ENCODE data around the gene CBFA2T3.

Gene CBFA2T3

DNA sequence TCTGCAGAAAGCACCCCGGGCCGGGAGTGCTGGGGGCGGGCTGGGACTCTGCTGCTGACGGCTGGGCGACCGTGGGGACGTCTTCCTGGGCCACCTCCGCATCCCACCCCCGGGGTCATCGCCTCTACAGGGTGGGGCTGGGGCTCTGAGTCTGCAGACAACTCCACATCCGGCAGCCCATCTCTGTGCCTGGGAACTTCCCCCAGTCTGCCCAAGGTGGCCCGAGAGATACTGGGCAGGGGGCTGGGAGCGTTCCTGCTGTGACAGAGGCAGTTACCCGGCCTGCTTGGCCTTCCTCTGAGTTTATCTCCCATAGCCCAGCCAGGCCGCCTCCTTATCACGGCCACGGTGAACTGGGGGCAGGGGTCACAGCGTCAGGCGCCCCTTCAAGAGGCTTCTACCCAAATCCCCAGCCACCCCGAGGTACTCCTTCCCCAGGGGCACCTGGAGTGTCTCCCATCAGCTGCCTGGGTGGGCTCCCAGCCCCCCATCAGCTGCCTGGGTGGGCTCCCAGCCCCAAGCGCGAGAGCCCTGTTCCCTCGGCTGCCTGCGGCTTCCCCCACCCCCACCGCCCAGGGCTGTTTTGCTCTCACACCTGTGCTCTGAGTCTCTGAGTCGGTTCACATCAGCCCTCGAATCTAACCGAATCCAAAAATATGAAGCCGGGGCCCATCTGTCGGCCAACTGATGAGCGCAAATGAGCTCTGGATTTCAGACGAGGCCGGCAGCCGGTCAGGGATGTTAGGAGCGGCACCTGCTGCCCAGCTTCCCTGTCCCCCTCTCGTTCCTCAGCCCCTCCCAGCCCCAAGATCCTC lies 15.6 kb upstream of the CBFA2T3 start (continued):
- no peak for TF ChIP-seq ZNF529 (tag by site-specific recombination; IDR thresholded peaks at IDR 0.05; ENCODE audit: insufficient replicate concordance)

- Histone ChIP-seq H3K4me3 (ENCODE audit: low read depth, low read length) (no peak overlapping the region), H3K36me3 (ENCODE audit: control insufficient read depth in 2 of 2, insufficient read depth in 1 of 2, low read length in 2 of 2) (no peaks in the 10 kb centered on the region), H3K27ac (ENCODE audit: extremely low read depth, low read depth, low read length) (no peak overlapping the region), H3K9me3 (ENCODE audit: control insufficient read depth, insufficient read depth, low read depth, low read length) (no peaks in the 10 kb centered on the region), H3K4me1 (ENCODE audit: control insufficient read depth, insufficient read depth, low read length) (no peaks in the 10 kb centered on the region)
- no peak for TF ChIP-seq ZNF610 (tag by site-specific recombination; IDR thresholded peaks at IDR 0.05; ENCODE audit: borderline replicate concordance)
- TF ChIP-seq, protein P1, sequence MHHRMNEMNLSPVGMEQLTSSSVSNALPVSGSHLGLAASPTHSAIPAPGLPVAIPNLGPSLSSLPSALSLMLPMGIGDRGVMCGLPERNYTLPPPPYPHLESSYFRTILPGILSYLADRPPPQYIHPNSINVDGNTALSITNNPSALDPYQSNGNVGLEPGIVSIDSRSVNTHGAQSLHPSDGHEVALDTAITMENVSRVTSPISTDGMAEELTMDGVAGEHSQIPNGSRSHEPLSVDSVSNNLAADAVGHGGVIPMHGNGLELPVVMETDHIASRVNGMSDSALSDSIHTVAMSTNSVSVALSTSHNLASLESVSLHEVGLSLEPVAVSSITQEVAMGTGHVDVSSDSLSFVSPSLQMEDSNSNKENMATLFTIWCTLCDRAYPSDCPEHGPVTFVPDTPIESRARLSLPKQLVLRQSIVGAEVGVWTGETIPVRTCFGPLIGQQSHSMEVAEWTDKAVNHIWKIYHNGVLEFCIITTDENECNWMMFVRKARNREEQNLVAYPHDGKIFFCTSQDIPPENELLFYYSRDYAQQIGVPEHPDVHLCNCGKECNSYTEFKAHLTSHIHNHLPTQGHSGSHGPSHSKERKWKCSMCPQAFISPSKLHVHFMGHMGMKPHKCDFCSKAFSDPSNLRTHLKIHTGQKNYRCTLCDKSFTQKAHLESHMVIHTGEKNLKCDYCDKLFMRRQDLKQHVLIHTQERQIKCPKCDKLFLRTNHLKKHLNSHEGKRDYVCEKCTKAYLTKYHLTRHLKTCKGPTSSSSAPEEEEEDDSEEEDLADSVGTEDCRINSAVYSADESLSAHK (tag by site-specific recombination; IDR thresholded peaks at IDR 0.05), result no peak
- no peak for TF ChIP-seq ZNF112 (tag by site-specific recombination; IDR thresholded peaks at IDR 0.05)
- TF ChIP-seq ZNF274 (IDR thresholded peaks at IDR 0.05; ENCODE audit: low read length), result no peak
- no peak for TF ChIP-seq ZNF274 (tag by site-specific recombination; IDR thresholded peaks at IDR 0.05; ENCODE audit: borderline replicate concordance)
- TF ChIP-seq, protein P2, sequence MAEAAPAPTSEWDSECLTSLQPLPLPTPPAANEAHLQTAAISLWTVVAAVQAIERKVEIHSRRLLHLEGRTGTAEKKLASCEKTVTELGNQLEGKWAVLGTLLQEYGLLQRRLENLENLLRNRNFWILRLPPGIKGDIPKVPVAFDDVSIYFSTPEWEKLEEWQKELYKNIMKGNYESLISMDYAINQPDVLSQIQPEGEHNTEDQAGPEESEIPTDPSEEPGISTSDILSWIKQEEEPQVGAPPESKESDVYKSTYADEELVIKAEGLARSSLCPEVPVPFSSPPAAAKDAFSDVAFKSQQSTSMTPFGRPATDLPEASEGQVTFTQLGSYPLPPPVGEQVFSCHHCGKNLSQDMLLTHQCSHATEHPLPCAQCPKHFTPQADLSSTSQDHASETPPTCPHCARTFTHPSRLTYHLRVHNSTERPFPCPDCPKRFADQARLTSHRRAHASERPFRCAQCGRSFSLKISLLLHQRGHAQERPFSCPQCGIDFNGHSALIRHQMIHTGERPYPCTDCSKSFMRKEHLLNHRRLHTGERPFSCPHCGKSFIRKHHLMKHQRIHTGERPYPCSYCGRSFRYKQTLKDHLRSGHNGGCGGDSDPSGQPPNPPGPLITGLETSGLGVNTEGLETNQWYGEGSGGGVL (tag by site-specific recombination; IDR thresholded peaks at IDR 0.05), result no peak
- no peak for TF ChIP-seq ZNF560 (tag by site-specific recombination; IDR thresholded peaks at IDR 0.05; ENCODE audit: borderline replicate concordance)
- TF ChIP-seq ZNF211 (tag by site-specific recombination; IDR thresholded peaks at IDR 0.05; ENCODE audit: low read depth), result no peak
- TF ChIP-seq ZNF76 (tag by site-specific recombination; IDR thresholded peaks at IDR 0.05; ENCODE audit: borderline replicate concordance, low read depth), result no peak
- no peak for TF ChIP-seq ZNF140 (tag by site-specific recombination; IDR thresholded peaks at IDR 0.05)
- TF ChIP-seq ZNF561 (tag by site-specific recombination; IDR thresholded peaks at IDR 0.05; ENCODE audit: borderline replicate concordance), result no peak
- no peak for TF ChIP-seq YY2 (tag by site-specific recombination; IDR thresholded peaks at IDR 0.05)
- TF ChIP-seq, protein P3, sequence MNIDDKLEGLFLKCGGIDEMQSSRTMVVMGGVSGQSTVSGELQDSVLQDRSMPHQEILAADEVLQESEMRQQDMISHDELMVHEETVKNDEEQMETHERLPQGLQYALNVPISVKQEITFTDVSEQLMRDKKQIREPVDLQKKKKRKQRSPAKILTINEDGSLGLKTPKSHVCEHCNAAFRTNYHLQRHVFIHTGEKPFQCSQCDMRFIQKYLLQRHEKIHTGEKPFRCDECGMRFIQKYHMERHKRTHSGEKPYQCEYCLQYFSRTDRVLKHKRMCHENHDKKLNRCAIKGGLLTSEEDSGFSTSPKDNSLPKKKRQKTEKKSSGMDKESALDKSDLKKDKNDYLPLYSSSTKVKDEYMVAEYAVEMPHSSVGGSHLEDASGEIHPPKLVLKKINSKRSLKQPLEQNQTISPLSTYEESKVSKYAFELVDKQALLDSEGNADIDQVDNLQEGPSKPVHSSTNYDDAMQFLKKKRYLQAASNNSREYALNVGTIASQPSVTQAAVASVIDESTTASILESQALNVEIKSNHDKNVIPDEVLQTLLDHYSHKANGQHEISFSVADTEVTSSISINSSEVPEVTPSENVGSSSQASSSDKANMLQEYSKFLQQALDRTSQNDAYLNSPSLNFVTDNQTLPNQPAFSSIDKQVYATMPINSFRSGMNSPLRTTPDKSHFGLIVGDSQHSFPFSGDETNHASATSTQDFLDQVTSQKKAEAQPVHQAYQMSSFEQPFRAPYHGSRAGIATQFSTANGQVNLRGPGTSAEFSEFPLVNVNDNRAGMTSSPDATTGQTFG (tag by site-specific recombination; IDR thresholded peaks at IDR 0.05; ENCODE audit: borderline replicate concordance), result no peak
- TF ChIP-seq ZNF114 (tag by site-specific recombination; IDR thresholded peaks at IDR 0.05), result no peak
- TF ChIP-seq ZNF791 (tag by site-specific recombination; IDR thresholded peaks at IDR 0.05), result no peak
- TF ChIP-seq ZBTB21 (tag by site-specific recombination; IDR thresholded peaks at IDR 0.05), result no peak
- TF ChIP-seq ZNF146 (tag by site-specific recombination; IDR thresholded peaks at IDR 0.05), result no peak
- TF ChIP-seq ZNF23 (tag by site-specific recombination; IDR thresholded peaks at IDR 0.05; ENCODE audit: borderline replicate concordance), result no peak
- ChIA-PET CTCF (no interaction called here), POLR2A (no interaction called here)
These were observed 14.9 kb upstream of the CBFA2T3 start for GRCh38 chr16:88991813-88992350.

All from HEK293 (cell line).